ENCODE data around the gene LRRC52. TPM values are rescaled to one million over a fixed set of nuclear protein-coding genes. Genes with fewer than 3 reads are reported as not detected.

Gene LRRC52
- total and polyA plus RNA-seq, 2 of the 13 experiments (the other 11 are each of a cell fraction or from before 2014, with no cell fraction given) = not detected

DNA sequence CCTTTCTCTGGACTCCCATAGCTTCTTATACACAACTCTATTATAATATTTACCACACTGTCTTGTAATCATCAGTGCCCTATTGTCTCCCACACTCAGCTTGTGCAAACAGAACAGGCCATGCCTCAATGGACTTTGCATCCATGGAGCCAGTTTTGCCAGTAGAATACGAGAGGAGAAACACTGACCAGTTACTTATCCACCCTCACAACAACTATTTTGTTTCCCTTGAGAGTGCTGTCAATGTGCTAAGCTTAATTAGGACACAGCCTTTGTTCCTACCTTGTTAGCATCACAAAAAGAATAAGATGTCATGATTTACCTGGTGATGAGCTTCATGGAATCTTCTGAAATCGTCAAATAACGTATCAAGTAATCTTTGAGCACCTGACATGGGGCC, 18.1 kb upstream of the LRRC52 start (continued):
- TF ChIP-seq, protein P1, sequence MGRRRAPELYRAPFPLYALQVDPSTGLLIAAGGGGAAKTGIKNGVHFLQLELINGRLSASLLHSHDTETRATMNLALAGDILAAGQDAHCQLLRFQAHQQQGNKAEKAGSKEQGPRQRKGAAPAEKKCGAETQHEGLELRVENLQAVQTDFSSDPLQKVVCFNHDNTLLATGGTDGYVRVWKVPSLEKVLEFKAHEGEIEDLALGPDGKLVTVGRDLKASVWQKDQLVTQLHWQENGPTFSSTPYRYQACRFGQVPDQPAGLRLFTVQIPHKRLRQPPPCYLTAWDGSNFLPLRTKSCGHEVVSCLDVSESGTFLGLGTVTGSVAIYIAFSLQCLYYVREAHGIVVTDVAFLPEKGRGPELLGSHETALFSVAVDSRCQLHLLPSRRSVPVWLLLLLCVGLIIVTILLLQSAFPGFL (CRISPR knock-in tag; IDR thresholded peaks at IDR 0.05) = no peak
- TF ChIP-seq FOXP1 (IDR thresholded peaks at IDR 0.05) (0 out of 2 replicates have a peak, but pooled peaks have one; percentile 34), FOXP1 (CRISPR knock-in tag; IDR thresholded peaks at IDR 0.05) (peak; percentile 85), ZNF788 (CRISPR knock-in tag; IDR thresholded peaks at IDR 0.05; ENCODE audit: borderline replicate concordance) (no peak; the same call in 1 of the 2 replicates), RBM22 (optimal IDR thresholded peaks at IDR 0.05; ENCODE audit: low read length) (no peak), DNMT3B (CRISPR knock-in tag; conservative IDR thresholded peaks at IDR 0.05) (no peak), NR2F1 (CRISPR knock-in tag; IDR thresholded peaks at IDR 0.05) (no peak), ZNF451 (CRISPR knock-in tag; IDR thresholded peaks at IDR 0.05) (no peak), TGIF2 (CRISPR knock-in tag; IDR thresholded peaks at IDR 0.05) (no peak), NRL (CRISPR knock-in tag; IDR thresholded peaks at IDR 0.05; ENCODE audit: borderline replicate concordance) (no peak), HNF4A (CRISPR knock-in tag; IDR thresholded peaks at IDR 0.05) (peak; percentile 94), CHD4 (IDR thresholded peaks at IDR 0.05; ENCODE audit: borderline replicate concordance, low read length) (no peak), KLF12 (CRISPR knock-in tag; IDR thresholded peaks at IDR 0.05; ENCODE audit: borderline replicate concordance) (no peak), SMAD9 (CRISPR knock-in tag; IDR thresholded peaks at IDR 0.05) (no peak), MAZ (IDR thresholded peaks at IDR 0.05; ENCODE audit: borderline replicate concordance, low read depth, low read length) (no peak), MAZ (CRISPR knock-in tag; IDR thresholded peaks at IDR 0.05; ENCODE audit: low read depth) (no peak), ZNF737 (CRISPR knock-in tag; IDR thresholded peaks at IDR 0.05; ENCODE audit: borderline replicate concordance) (no peak)
- TF ChIP-seq, protein P2, sequence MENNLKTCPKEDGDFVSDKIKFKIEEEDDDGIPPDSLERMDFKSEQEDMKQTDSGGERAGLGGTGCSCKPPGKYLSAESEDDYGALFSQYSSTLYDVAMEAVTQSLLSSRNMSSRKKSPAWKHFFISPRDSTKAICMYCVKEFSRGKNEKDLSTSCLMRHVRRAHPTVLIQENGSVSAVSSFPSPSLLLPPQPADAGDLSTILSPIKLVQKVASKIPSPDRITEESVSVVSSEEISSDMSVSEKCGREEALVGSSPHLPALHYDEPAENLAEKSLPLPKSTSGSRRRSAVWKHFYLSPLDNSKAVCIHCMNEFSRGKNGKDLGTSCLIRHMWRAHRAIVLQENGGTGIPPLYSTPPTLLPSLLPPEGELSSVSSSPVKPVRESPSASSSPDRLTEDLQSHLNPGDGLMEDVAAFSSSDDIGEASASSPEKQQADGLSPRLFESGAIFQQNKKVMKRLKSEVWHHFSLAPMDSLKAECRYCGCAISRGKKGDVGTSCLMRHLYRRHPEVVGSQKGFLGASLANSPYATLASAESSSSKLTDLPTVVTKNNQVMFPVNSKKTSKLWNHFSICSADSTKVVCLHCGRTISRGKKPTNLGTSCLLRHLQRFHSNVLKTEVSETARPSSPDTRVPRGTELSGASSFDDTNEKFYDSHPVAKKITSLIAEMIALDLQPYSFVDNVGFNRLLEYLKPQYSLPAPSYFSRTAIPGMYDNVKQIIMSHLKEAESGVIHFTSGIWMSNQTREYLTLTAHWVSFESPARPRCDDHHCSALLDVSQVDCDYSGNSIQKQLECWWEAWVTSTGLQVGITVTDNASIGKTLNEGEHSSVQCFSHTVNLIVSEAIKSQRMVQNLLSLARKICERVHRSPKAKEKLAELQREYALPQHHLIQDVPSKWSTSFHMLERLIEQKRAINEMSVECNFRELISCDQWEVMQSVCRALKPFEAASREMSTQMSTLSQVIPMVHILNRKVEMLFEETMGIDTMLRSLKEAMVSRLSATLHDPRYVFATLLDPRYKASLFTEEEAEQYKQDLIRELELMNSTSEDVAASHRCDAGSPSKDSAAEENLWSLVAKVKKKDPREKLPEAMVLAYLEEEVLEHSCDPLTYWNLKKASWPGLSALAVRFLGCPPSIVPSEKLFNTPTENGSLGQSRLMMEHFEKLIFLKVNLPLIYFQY (CRISPR knock-in tag; IDR thresholded peaks at IDR 0.05; ENCODE audit: borderline replicate concordance) = no peak
- TF ChIP-seq, protein P3, sequence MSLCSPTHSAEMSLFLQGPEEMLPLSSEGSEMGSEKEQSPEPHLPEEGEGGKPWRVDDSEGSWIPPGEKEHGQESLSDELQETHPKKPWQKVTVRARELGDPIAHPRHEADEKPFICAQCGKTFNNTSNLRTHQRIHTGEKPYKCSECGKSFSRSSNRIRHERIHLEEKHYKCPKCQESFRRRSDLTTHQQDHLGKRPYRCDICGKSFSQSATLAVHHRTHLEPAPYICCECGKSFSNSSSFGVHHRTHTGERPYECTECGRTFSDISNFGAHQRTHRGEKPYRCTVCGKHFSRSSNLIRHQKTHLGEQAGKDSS (CRISPR knock-in tag; IDR thresholded peaks at IDR 0.05; ENCODE audit: borderline replicate concordance, low read depth) = no peak
- TF ChIP-seq, protein P4, sequence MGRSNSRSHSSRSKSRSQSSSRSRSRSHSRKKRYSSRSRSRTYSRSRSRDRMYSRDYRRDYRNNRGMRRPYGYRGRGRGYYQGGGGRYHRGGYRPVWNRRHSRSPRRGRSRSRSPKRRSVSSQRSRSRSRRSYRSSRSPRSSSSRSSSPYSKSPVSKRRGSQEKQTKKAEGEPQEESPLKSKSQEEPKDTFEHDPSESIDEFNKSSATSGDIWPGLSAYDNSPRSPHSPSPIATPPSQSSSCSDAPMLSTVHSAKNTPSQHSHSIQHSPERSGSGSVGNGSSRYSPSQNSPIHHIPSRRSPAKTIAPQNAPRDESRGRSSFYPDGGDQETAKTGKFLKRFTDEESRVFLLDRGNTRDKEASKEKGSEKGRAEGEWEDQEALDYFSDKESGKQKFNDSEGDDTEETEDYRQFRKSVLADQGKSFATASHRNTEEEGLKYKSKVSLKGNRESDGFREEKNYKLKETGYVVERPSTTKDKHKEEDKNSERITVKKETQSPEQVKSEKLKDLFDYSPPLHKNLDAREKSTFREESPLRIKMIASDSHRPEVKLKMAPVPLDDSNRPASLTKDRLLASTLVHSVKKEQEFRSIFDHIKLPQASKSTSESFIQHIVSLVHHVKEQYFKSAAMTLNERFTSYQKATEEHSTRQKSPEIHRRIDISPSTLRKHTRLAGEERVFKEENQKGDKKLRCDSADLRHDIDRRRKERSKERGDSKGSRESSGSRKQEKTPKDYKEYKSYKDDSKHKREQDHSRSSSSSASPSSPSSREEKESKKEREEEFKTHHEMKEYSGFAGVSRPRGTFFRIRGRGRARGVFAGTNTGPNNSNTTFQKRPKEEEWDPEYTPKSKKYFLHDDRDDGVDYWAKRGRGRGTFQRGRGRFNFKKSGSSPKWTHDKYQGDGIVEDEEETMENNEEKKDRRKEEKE (IDR thresholded peaks at IDR 0.05) = no peak
- TF ChIP-seq, protein P5, sequence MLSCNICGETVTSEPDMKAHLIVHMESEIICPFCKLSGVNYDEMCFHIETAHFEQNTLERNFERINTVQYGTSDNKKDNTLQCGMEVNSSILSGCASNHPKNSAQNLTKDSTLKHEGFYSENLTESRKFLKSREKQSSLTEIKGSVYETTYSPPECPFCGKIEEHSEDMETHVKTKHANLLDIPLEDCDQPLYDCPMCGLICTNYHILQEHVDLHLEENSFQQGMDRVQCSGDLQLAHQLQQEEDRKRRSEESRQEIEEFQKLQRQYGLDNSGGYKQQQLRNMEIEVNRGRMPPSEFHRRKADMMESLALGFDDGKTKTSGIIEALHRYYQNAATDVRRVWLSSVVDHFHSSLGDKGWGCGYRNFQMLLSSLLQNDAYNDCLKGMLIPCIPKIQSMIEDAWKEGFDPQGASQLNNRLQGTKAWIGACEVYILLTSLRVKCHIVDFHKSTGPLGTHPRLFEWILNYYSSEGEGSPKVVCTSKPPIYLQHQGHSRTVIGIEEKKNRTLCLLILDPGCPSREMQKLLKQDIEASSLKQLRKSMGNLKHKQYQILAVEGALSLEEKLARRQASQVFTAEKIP (CRISPR knock-in tag; IDR thresholded peaks at IDR 0.05; ENCODE audit: borderline replicate concordance) = no peak

All from HepG2 (cell line).